Adrenal gland (tissue), 5 donors: ENCODE measurements around the gene SLC17A7.

Experiments
- POLR2A ChIP-seq, 2 donors: fragments of 450-650 bp; IDR thresholded peaks; one replicate each; pipeline ENCODE4 v1.6.1; 2017; ENCODE audit warnings: antibody characterized with exemption in 2 of 2, mild to moderate bottlenecking in 2 of 2, moderate library complexity in 1 of 2
- TF ChIP-seq, protein P1 (sequence below), 6 experiments: fragments of 450-650 bp in 4 of 6; fragments of 200-600 bp in 2 of 6; sonication (generic) in 1 of 6; IDR thresholded peaks; 1 replicate in 5 of 6; 2 replicates in 1 of 6; pipeline versions ENCODE4 v1.5.1 to v1.8.0; 2016 to 2021; ENCODE audit warnings: antibody characterized with exemption in 6 of 6, mild to moderate bottlenecking in 2 of 6, moderate library complexity in 1 of 6
- donor health status: DM: no; HTN: no; CAD: no.

DNA sequence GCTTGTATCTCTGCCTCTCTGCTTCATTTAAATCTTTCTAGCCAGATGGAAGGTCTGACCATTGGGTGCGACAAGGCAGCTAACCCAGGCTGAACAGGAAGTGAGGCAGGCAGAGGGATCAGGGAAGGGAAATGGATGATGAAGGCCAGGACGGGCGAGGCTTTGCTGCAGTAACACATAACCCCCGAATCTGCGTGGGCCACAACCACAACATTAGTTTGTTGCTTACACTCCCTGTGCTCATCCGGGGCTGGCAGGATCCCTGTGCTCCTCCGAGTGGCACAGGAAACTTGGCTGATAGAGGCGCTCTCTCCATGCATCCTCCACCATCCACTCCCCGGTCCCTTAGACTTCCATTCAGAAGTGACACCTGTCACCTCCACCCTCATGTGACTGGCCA is 31.6 kb upstream of the SLC17A7 start:
- TF ChIP-seq POLR2A (IDR thresholded peaks at IDR 0.05): no peak
- TF ChIP-seq, protein P1, sequence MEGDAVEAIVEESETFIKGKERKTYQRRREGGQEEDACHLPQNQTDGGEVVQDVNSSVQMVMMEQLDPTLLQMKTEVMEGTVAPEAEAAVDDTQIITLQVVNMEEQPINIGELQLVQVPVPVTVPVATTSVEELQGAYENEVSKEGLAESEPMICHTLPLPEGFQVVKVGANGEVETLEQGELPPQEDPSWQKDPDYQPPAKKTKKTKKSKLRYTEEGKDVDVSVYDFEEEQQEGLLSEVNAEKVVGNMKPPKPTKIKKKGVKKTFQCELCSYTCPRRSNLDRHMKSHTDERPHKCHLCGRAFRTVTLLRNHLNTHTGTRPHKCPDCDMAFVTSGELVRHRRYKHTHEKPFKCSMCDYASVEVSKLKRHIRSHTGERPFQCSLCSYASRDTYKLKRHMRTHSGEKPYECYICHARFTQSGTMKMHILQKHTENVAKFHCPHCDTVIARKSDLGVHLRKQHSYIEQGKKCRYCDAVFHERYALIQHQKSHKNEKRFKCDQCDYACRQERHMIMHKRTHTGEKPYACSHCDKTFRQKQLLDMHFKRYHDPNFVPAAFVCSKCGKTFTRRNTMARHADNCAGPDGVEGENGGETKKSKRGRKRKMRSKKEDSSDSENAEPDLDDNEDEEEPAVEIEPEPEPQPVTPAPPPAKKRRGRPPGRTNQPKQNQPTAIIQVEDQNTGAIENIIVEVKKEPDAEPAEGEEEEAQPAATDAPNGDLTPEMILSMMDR (IDR thresholded peaks at IDR 0.05): no peak
